Stimulated activated naive B cell treated with anti-CD40 and anti-IgM and Interleukin-4, amounts not matched to agents 10 μg/mL and 1 μg/mL and 100 μg/mL, for 72 hours (primary cell): ENCODE data around the gene CFP.
A peak's percentile ranks its signal among the peaks of the same experiment; 100 is the strongest.

Experiments
- ATAC-seq, 2 donors: fragments of 150-1000 bp; cut with Tn5 transposase; replicated peaks; 2 replicates each; pipeline ENCODE4 v1.10.0; 2021; ENCODE audit warnings: moderate library complexity in 1 of 2
- DNase-seq: peaks from one replicate; pipeline ENCODE4 v3.0.0; 2021
- H3K27ac Mint-ChIP-seq: one replicate; pipeline ENCODE4 v1.8.0; 2022; ENCODE audit warnings: mild to moderate bottlenecking, mixed read lengths
- H3K27me3 Mint-ChIP-seq, 2 donors: one replicate each; pipeline ENCODE4 v1.8.0; 2022; ENCODE audit warnings: mixed read lengths in 2 of 2
- H3K36me3 Mint-ChIP-seq, 2 donors: one replicate each; pipeline ENCODE4 v1.8.0; 2022; ENCODE audit warnings: mixed read lengths in 2 of 2, mild to moderate bottlenecking in 1 of 2
- H3K4me1 Mint-ChIP-seq, 2 donors: one replicate each; pipeline ENCODE4 v1.8.0; 2022; ENCODE audit warnings: mixed read lengths in 2 of 2, mild to moderate bottlenecking in 1 of 2
- H3K4me3 Mint-ChIP-seq, 2 donors: one replicate each; pipeline ENCODE4 v1.8.0; 2022; ENCODE audit warnings: mild to moderate bottlenecking in 2 of 2, mixed read lengths in 2 of 2, moderate library complexity in 1 of 2
- H3K9me3 Mint-ChIP-seq, 2 donors: one replicate each; pipeline ENCODE4 v1.8.0; 2022; ENCODE audit warnings: mixed read lengths in 2 of 2, mild to moderate bottlenecking in 1 of 2

The CFP gene

DNA sequence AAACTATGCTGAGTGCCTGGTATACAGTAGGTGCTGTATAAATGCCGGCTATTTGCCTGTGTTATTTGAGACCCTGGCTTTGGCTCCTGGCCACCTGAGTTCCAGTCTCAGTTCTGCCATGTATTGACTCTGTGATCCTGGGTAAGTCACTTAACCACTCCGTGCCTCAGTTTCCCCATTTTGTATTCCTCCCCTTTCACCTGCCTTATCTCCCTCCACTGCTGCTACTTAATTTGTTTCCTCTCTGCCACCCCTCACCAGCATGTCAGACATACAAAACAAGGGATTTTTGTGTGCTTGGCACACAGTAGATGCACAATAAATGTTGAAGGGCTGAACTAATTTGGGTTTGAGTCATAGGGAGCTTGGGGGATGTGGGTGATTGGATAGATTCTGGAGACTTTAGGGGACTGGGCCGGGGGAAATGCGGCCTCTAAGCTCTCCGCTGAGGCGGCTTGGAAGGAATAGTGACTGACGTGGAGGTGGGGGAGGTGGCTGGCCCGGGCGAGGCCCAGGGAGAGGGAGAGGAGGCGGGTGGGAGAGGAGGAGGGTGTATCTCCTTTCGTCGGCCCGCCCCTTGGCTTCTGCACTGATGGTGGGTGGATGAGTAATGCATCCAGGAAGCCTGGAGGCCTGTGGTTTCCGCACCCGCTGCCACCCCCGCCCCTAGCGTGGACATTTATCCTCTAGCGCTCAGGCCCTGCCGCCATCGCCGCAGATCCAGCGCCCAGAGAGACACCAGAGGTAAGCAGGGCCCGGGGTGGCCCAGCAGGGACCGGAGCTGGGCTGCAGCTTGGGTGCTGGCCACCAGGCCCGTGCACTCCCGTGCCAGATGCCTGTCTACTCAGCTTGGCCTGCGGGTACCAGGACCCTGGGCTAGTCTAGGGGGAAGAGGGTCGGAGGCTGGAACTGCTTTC lies 47.7 kb downstream of the CFP start, which contains the start of gene TIMP1:
Gene TIMP1, plus strand, starts transcription at position 706 of the 917 bp plus-strand sequence. CDS start 980 bp downstream, outside the sequence.
- peaks cover 18 to 25% of the 10 kb centered on the region in 2 donors for H3K4me1 Mint-ChIP-seq
- H3K4me3 Mint-ChIP-seq = peak within 1 kb of the TSS; percentile 54 to 77
- ATAC-seq (peak; percentile 92 to 93), DNase-seq (peak; percentile 68)
- no peaks in the 10 kb centered on the region for H3K9me3 Mint-ChIP-seq
- H3K36me3 Mint-ChIP-seq = peaks cover 1 to 6% of the 10 kb centered on the region in 2 donors
- H3K27me3 Mint-ChIP-seq = peaks cover 15 to 36% of the 10 kb centered on the region in 2 donors
- peak within 1 kb of the TSS; percentile 78 for H3K27ac Mint-ChIP-seq

GRCh38 chrX:47579537-47579936 lies 50.2 kb downstream of the CFP start:
- Mint-ChIP-seq H3K27ac (no peak overlapping the region), H3K36me3 (peaks cover 1 to 3% of the 10 kb centered on the region in 2 donors), H3K27me3 (peaks cover 15 to 42% of the 10 kb centered on the region in 2 donors), H3K9me3 (no peaks in the 10 kb centered on the region), H3K4me1 (peaks cover 18 to 25% of the 10 kb centered on the region in 2 donors), H3K4me3 (no peak overlapping the region)
- peak in 1 of 2 donors; percentile 41 for ATAC-seq
- no peak for DNase-seq

DNA sequence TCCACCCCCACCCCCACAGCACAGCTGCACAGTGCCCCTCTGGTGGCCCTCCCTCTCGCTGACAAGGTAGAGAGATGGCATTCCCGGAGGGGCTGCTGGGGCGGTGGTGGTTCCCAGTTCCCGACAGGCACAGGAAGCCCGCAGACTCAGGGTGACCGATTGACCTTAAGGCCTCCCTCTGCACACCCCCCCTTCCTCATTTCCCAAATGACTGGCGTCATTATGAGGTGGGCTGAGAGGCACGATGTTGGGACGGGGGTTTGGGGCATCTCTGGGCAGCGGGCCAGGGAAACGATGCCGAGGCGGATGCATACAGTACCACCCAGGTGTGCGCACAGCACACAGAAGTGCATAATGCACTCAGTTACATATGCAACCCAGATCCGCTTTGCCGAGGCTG lies 51.0 kb downstream of the CFP start:
- Mint-ChIP-seq H3K36me3 (peaks cover 0 to under 1% of the 10 kb centered on the region in 2 donors), H3K4me3 (no peak overlapping the region)
- ATAC-seq = no peak

DNA sequence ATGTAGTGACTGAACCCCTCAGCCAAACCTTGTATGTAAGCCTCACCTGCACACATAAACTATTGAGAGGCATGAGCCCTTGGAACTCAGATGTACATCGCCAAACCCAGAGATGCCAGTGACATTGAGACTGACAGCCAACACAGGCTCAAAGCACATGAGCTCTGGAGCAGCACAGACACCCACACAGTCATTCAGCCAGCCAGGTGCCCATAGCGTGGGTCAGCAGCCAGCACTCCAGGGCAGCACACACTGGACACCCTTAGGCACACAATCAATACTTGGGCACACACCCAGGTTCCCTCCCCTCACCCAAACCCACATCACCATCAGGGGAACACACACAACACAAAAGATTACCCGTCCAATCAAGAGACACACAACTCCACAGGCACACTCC lies 51.8 kb downstream of the CFP start:
- ATAC-seq = no peak
- H3K27me3 Mint-ChIP-seq = peaks cover 25 to 45% of the 10 kb centered on the region in 2 donors

More for the DNA sequence above, 51.0 kb downstream of the CFP start:
- peaks cover 17 to 41% of the 10 kb centered on the region in 2 donors for H3K27me3 Mint-ChIP-seq
- H3K9me3 Mint-ChIP-seq = no peaks in the 10 kb centered on the region
- no peak overlapping the region for H3K27ac Mint-ChIP-seq
- H3K4me1 Mint-ChIP-seq = peaks cover 17 to 23% of the 10 kb centered on the region in 2 donors
- DNase-seq = no peak

GRCh38 chrX:47577424-47577823 lies 52.3 kb downstream of the CFP start:
- Mint-ChIP-seq H3K4me3 (no peak overlapping the region), H3K36me3 (peaks cover 4 to 13% of the 10 kb centered on the region in 2 donors), H3K27ac (no peak overlapping the region), H3K9me3 (no peaks in the 10 kb centered on the region), H3K27me3 (peaks cover 29 to 50% of the 10 kb centered on the region in 2 donors), H3K4me1 (peaks cover 14 to 28% of the 10 kb centered on the region in 2 donors)
- ATAC-seq (no peak), DNase-seq (no peak)

More for the DNA sequence above, 51.8 kb downstream of the CFP start:
- H3K27ac Mint-ChIP-seq = no peak overlapping the region
- H3K36me3 Mint-ChIP-seq = peaks cover 0 to 8% of the 10 kb centered on the region in 2 donors
- DNase-seq = no peak
- H3K9me3 Mint-ChIP-seq = no peaks in the 10 kb centered on the region
- peaks cover 15 to 24% of the 10 kb centered on the region in 2 donors for H3K4me1 Mint-ChIP-seq
- no peak overlapping the region for H3K4me3 Mint-ChIP-seq

DNA sequence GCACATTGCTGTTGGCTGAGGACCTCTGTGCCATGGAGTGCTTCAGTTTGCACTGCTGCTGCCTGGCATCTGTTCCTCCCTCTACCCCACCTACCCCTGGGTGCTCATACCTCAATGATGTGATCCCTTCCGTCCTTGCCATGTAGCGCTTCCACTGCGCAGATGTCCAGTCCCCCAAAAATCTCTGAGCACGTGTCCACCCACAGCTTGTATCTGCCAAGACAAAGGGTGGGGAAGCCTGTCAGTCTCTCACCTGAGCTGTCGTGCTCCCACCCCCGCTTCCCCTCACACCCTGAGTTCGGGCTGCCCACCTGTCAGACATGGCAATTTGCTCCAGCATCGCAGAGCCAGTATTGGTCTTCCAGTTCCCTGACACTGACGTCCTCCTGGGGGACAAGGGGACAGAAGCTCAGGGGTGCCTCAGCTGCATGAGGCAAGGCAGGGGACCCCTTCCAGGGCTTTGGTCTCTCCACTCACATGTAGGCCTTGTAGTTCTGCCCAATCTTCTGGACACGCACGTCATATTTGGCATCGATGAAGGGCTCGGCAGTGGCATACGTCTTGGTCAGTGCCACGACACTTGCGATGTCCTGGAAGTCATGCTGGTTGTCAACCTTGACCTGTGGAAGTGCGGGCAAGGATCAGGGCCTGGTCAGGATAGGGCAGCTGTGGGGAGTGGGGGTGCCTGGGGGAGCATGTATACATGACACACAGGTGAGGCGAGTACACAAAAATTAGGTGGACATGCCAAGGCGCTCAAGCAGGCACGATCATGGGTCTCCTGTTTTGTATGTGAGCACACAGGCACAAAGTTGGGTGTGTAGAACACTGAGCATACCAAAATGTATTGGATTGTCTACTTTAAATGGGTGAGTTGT lies 53.5 kb downstream of the CFP start:
- H3K4me1 Mint-ChIP-seq = peaks cover 9 to 27% of the 10 kb centered on the region in 2 donors
- H3K27me3 Mint-ChIP-seq = peaks cover 37 to 57% of the 10 kb centered on the region in 2 donors
- no peak overlapping the region for H3K27ac Mint-ChIP-seq
- DNase-seq = no peak
- H3K9me3 Mint-ChIP-seq = no peaks in the 10 kb centered on the region
- no peak for ATAC-seq
- no peak overlapping the region for H3K4me3 Mint-ChIP-seq
- H3K36me3 Mint-ChIP-seq = peaks cover 14 to 25% of the 10 kb centered on the region in 2 donors

- Mint-ChIP-seq H3K9me3 (no peaks in the 10 kb centered on the region), H3K27ac (no peak overlapping the region), H3K27me3 (peaks cover 36 to 55% of the 10 kb centered on the region in 2 donors), H3K36me3 (peaks cover 28 to 40% of the 10 kb centered on the region in 2 donors), H3K4me3 (peak overlapping the region in 1 of 2 donors; percentile 14), H3K4me1 (peaks cover 9 to 27% of the 10 kb centered on the region in 2 donors)
- ATAC-seq = no peak
- DNase-seq = no peak
Observed at GRCh38 chrX:47574547-47575301, 55.0 kb downstream of the CFP start.

GRCh38 chrX:47574076-47574546 lies 55.6 kb downstream of the CFP start:
- peak in 1 of 2 donors; percentile 38 for ATAC-seq
- peaks cover 30 to 48% of the 10 kb centered on the region in 2 donors for H3K27me3 Mint-ChIP-seq

DNA sequence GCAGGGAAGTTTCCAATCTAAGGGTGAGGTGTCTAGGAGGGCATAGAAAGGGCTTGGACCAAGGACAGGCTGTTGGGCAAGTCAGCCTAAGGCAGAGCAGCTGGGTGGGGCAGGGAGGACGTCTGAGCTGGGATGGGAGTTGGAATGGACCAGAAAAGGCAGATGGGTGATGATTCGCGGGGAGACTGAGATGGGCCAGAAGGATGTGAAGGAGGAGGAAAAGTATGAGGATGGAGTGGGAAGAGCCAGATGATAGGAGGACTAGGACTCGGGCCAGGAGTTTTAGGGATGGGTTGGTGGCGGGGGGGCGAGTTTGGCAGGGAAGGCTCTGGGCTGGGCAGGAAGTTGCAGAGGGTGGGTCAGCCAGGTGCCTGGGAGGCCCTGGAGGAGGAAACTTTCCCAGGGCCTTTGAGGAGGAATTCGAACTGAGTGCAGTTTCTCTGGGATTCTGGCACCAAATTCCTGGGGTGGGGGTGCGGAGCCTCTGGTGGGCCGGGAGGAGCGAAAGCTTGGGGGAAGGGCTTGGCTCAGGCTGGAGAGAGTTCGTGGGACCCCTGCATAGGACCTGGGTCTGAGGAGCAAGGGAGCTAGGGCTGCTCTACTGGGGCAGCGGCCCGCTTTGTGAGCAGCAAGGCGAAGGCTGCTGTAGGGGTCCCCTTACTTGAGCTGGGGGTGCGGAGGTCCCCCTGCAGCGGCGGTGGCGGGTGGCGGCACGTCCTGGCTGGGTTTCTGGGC lies 56.2 kb downstream of the CFP start:
- peaks cover 29 to 45% of the 10 kb centered on the region in 2 donors for H3K27me3 Mint-ChIP-seq

More at GRCh38 chrX:47574076-47574546, 55.6 kb downstream of the CFP start:
- peak overlapping the region in 1 of 2 donors; percentile 14 for H3K4me3 Mint-ChIP-seq
- H3K27ac Mint-ChIP-seq = no peak overlapping the region
- H3K36me3 Mint-ChIP-seq = peaks cover 30 to 44% of the 10 kb centered on the region in 2 donors
- no peak for DNase-seq
- H3K4me1 Mint-ChIP-seq = peaks cover 7 to 22% of the 10 kb centered on the region in 2 donors
- H3K9me3 Mint-ChIP-seq = no peaks in the 10 kb centered on the region

More for the DNA sequence above, 56.2 kb downstream of the CFP start:
- Mint-ChIP-seq H3K4me1 (peaks cover 7 to 22% of the 10 kb centered on the region in 2 donors), H3K36me3 (peaks cover 34 to 50% of the 10 kb centered on the region in 2 donors), H3K4me3 (peak overlapping the region in 1 of 2 donors; percentile 2), H3K27ac (peak overlapping the region; percentile 26), H3K9me3 (no peaks in the 10 kb centered on the region)
- ATAC-seq (peak; percentile 7 to 22), DNase-seq (no peak)
